Endothelial cell (in vitro differentiated cells): ENCODE results near the gene FLCN. TPM values are rescaled to one million over a fixed set of nuclear protein-coding genes. Genes with fewer than 3 reads are reported as not detected.

Experiments used
- DNase-seq: peaks from one replicate; pipeline ENCODE4 v3.0.0; 2021; ENCODE audit warnings: low spot score
- H3K27ac Mint-ChIP-seq: one replicate; pipeline ENCODE4 v1.8.0; 2021; ENCODE audit warnings: mixed read lengths, inconsistent platforms; ENCODE audit not compliant: unreplicated experiment
- H3K27me3 Mint-ChIP-seq: one replicate; pipeline ENCODE4 v1.8.0; 2021; ENCODE audit warnings: mild to moderate bottlenecking, moderate library complexity, mixed read lengths, inconsistent platforms; ENCODE audit not compliant: unreplicated experiment
- H3K36me3 Mint-ChIP-seq: one replicate; pipeline ENCODE4 v1.8.0; 2021; ENCODE audit warnings: mild to moderate bottlenecking, low read depth, mixed read lengths, inconsistent platforms; ENCODE audit not compliant: unreplicated experiment
- H3K4me1 Mint-ChIP-seq: one replicate; pipeline ENCODE4 v1.8.0; 2021; ENCODE audit warnings: mild to moderate bottlenecking, mixed read lengths, inconsistent platforms; ENCODE audit not compliant: unreplicated experiment
- H3K4me3 Mint-ChIP-seq: one replicate; pipeline ENCODE4 v1.8.0; 2021; ENCODE audit warnings: mild to moderate bottlenecking, mixed read lengths, inconsistent platforms; ENCODE audit not compliant: unreplicated experiment
- H3K9me3 Mint-ChIP-seq: one replicate; pipeline ENCODE4 v1.8.0; 2021; ENCODE audit warnings: mixed read lengths, inconsistent platforms; ENCODE audit not compliant: unreplicated experiment
- total RNA-seq: library from RNA; stranded (reverse); fragmentation: NEBNext Ultra II Directional; extraction: Animal tissue kit (Norgen Biotek cat#: 25700); gene quantifications from one replicate; pipeline ENCODE4 v1.2.1, GENCODE V29; 2021; ENCODE audit not compliant: unreplicated experiment
- TF ChIP-seq, protein P1 (sequence below): fragments of 200-600 bp; sonication (generic); IDR thresholded peaks from one replicate; pipeline ENCODE4 v1.5.0; 2021; ENCODE audit warnings: antibody characterized with exemption; ENCODE audit not compliant: unreplicated experiment

FLCN gene
- total RNA-seq, 1 donor from 2014 or later: 50.4 TPM

- DNase-seq: no peak
- H3K4me3 Mint-ChIP-seq: no peak overlapping the region
- TF ChIP-seq, protein P1, sequence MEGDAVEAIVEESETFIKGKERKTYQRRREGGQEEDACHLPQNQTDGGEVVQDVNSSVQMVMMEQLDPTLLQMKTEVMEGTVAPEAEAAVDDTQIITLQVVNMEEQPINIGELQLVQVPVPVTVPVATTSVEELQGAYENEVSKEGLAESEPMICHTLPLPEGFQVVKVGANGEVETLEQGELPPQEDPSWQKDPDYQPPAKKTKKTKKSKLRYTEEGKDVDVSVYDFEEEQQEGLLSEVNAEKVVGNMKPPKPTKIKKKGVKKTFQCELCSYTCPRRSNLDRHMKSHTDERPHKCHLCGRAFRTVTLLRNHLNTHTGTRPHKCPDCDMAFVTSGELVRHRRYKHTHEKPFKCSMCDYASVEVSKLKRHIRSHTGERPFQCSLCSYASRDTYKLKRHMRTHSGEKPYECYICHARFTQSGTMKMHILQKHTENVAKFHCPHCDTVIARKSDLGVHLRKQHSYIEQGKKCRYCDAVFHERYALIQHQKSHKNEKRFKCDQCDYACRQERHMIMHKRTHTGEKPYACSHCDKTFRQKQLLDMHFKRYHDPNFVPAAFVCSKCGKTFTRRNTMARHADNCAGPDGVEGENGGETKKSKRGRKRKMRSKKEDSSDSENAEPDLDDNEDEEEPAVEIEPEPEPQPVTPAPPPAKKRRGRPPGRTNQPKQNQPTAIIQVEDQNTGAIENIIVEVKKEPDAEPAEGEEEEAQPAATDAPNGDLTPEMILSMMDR: no peak
- peaks cover 32% of the 10 kb centered on the region for H3K4me1 Mint-ChIP-seq
- H3K27ac Mint-ChIP-seq: no peak overlapping the region
- no peaks in the 10 kb centered on the region for H3K9me3 Mint-ChIP-seq
- H3K36me3 Mint-ChIP-seq: peaks cover 42% of the 10 kb centered on the region
- peaks cover 15% of the 10 kb centered on the region for H3K27me3 Mint-ChIP-seq
Measured at GRCh38 chr17:17181666-17182597, 55.0 kb downstream of the FLCN start.

DNA sequence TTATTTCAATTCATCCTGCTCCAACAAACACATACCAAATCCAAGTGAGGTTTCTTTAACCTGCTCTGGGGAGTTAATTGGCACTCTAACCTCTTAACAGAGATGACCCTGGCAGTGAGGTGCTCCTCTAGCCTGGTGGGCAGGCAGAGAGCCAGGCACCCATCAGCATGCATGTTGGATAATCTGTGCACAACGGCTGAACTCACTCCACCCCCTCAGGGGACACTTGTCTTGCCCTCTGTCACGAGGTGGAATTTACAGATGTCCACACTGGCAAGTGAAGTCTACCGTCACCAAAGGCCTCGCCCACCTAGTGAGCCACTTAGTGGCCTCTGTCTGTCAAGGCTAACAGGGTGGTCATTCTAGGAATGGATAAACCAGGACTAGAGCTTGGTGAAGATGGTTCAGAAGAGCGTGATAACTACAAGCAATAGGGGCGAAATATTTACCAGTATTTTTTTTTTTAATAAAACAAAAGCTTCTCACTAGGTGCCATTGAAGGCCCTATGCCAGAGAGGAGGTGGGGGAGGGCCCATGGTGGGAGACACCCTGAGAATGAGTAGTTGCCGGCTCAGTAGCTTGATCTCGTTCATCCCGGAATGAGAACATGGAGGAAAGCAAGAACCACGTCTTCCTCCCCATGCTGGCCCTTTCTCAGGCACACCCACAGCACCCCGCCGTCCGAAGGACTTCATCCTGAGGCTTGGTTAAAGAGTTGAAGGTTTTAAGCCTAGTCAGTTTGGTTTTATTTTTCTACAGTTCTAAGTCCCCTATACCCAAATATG, 56.0 kb downstream of the FLCN start:
- TF ChIP-seq, protein P1: no peak
- Mint-ChIP-seq H3K27me3 (peaks cover 15% of the 10 kb centered on the region), H3K9me3 (no peaks in the 10 kb centered on the region), H3K36me3 (peaks cover 50% of the 10 kb centered on the region), H3K27ac (no peak overlapping the region), H3K4me3 (peak overlapping the region; percentile 60), H3K4me1 (peaks cover 26% of the 10 kb centered on the region)
- DNase-seq: no peak

- TF ChIP-seq, protein P1: no peak
- H3K27me3 Mint-ChIP-seq: peaks cover 13% of the 10 kb centered on the region
- DNase-seq: no peak
- H3K36me3 Mint-ChIP-seq: peaks cover 45% of the 10 kb centered on the region
- no peak overlapping the region for H3K27ac Mint-ChIP-seq
- no peak overlapping the region for H3K4me3 Mint-ChIP-seq
- H3K9me3 Mint-ChIP-seq: no peaks in the 10 kb centered on the region
- H3K4me1 Mint-ChIP-seq: peaks cover 18% of the 10 kb centered on the region
Measured at GRCh38 chr17:17180141-17180603, 56.8 kb downstream of the FLCN start.

DNA sequence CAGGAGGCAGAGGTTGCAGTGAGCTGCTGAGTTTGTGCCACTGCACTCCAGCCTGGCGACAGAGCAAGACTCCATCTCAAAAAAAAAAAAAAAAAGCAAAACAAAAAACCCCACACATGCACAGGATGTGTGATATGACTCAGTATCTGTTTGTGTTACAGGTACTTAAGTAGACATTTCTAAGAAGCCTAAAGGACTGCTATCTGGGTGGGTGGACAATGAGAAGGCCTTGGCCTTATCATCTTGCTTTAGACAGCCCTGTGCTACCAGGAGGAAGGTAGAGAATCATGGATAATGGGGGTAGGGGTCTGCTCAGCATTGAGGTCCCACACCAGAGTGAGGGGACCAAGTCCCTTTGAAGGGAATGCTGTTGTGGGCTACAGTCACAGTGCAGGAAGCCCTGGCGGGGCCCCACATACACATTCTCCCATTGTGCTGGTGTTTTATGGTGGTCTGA, 57.6 kb downstream of the FLCN start:
- Mint-ChIP-seq H3K9me3 (no peaks in the 10 kb centered on the region), H3K27me3 (peaks cover 11% of the 10 kb centered on the region), H3K27ac (no peak overlapping the region), H3K4me3 (no peak overlapping the region), H3K36me3 (peaks cover 50% of the 10 kb centered on the region), H3K4me1 (peaks cover 10% of the 10 kb centered on the region)
- TF ChIP-seq, protein P1: no peak
- DNase-seq: no peak
